SK-N-SH treated with all-trans-retinoic acid at 6 μM for 48 hours (cell line): ENCODE measurements around the gene NKX1-2.

Experiments
- ATAC-seq: fragments of 200-7000 bp; cut with Tn5 transposase; 3 replicates; pipeline ENCODE4 v1.9.1; 2020; ENCODE audit warnings: mild to moderate bottlenecking, moderate library complexity
- BACH2 ChIP-seq: fragments of 250-450 bp; sonication (Bioruptor Pico); IDR thresholded peaks from 2 replicates; pipeline ENCODE4 v1.9.0; 2021; ENCODE audit warnings: mild to moderate bottlenecking, borderline replicate concordance
- CSDC2 ChIP-seq: fragments of 250-450 bp; sonication (Bioruptor Pico); IDR thresholded peaks from 2 replicates; pipeline ENCODE4 v1.5.0; 2020; ENCODE audit warnings: mild to moderate bottlenecking, moderate library complexity
- ESRRG ChIP-seq: fragments of 250-450 bp; sonication (Bioruptor Pico); IDR thresholded peaks from 2 replicates; pipeline ENCODE4 v1.6.1; 2021; ENCODE audit warnings: mild to moderate bottlenecking
- GLIS3 ChIP-seq: fragments of 250-450 bp; sonication (Bioruptor Pico); IDR thresholded peaks from 2 replicates; pipeline ENCODE4 v1.5.0; 2020; ENCODE audit warnings: mild to moderate bottlenecking, moderate library complexity
- OSR1 ChIP-seq: fragments of 250-450 bp; sonication (Bioruptor Pico); IDR thresholded peaks from 2 replicates; pipeline ENCODE4 v1.8.0; 2022; ENCODE audit warnings: moderate library complexity, mild to moderate bottlenecking, inconsistent platforms
- PPARA ChIP-seq: fragments of 250-450 bp; sonication (Bioruptor Pico); IDR thresholded peaks from 2 replicates; pipeline ENCODE4 v1.5.0; 2020; ENCODE audit warnings: mild to moderate bottlenecking, borderline replicate concordance
- RARB ChIP-seq: fragments of 250-450 bp; sonication (Bioruptor Pico); IDR thresholded peaks from 2 replicates; pipeline ENCODE4 v1.8.0; 2021; ENCODE audit warnings: mild to moderate bottlenecking, moderate library complexity
- SNAI2 ChIP-seq: fragments of 250-450 bp; sonication (Bioruptor Pico); IDR thresholded peaks from 2 replicates; pipeline ENCODE4 v1.5.0; 2020; ENCODE audit warnings: mild to moderate bottlenecking, moderate library complexity
- TOX ChIP-seq: fragments of 250-450 bp; sonication (Bioruptor Pico); IDR thresholded peaks from 2 replicates; pipeline ENCODE4 v1.8.0; 2021; ENCODE audit warnings: mild to moderate bottlenecking, moderate library complexity, borderline replicate concordance
- ZC3H10 ChIP-seq: fragments of 250-450 bp; sonication (Bioruptor Pico); IDR thresholded peaks from 2 replicates; pipeline ENCODE4 v1.5.1; 2021; ENCODE audit warnings: mild to moderate bottlenecking, moderate library complexity
- ZFP3 ChIP-seq: fragments of 250-450 bp; sonication (Bioruptor Pico); IDR thresholded peaks from 2 replicates; pipeline ENCODE4 v1.5.0; 2020; ENCODE audit warnings: mild to moderate bottlenecking, moderate library complexity
- ZNF565 ChIP-seq: fragments of 450-650 bp; formaldehyde crosslinking; conservative IDR thresholded peaks from 2 replicates; pipeline ENCODE4 v1.5.0; 2020; ENCODE audit warnings: low read depth, mild to moderate bottlenecking, moderate library complexity
- ZNF70 ChIP-seq: fragments of 450-650 bp; formaldehyde crosslinking; IDR thresholded peaks from 2 replicates; pipeline ENCODE4 v1.5.0; 2020; ENCODE audit warnings: mild to moderate bottlenecking, moderate library complexity
- ZNF8 ChIP-seq: fragments of 450-650 bp; formaldehyde crosslinking; IDR thresholded peaks from 2 replicates; pipeline ENCODE4 v1.5.0; 2020; ENCODE audit warnings: mild to moderate bottlenecking, moderate library complexity
- TF ChIP-seq, protein P1 (sequence below): fragments of 250-450 bp; sonication (Bioruptor Pico); IDR thresholded peaks from 2 replicates; pipeline ENCODE4 v1.8.0; 2021; ENCODE audit warnings: low read depth, mild to moderate bottlenecking, moderate library complexity, borderline replicate concordance
- TF ChIP-seq, protein P2 (sequence below): fragments of 250-450 bp; sonication (Bioruptor Pico); IDR thresholded peaks from 2 replicates; pipeline ENCODE4 v1.5.0; 2020; ENCODE audit warnings: mild to moderate bottlenecking, moderate library complexity
- TF ChIP-seq, protein P3 (sequence below): fragments of 250-450 bp; sonication (Bioruptor Pico); IDR thresholded peaks from 2 replicates; pipeline ENCODE4 v1.8.0; 2020; ENCODE audit warnings: mild to moderate bottlenecking, moderate library complexity, borderline replicate concordance
- TF ChIP-seq, protein P4 (sequence below): fragments of 250-450 bp; sonication (Bioruptor Pico); IDR thresholded peaks from 2 replicates; pipeline ENCODE4 v1.5.1; 2020; ENCODE audit warnings: low read depth, mild to moderate bottlenecking, moderate library complexity

NKX1-2 gene

DNA sequence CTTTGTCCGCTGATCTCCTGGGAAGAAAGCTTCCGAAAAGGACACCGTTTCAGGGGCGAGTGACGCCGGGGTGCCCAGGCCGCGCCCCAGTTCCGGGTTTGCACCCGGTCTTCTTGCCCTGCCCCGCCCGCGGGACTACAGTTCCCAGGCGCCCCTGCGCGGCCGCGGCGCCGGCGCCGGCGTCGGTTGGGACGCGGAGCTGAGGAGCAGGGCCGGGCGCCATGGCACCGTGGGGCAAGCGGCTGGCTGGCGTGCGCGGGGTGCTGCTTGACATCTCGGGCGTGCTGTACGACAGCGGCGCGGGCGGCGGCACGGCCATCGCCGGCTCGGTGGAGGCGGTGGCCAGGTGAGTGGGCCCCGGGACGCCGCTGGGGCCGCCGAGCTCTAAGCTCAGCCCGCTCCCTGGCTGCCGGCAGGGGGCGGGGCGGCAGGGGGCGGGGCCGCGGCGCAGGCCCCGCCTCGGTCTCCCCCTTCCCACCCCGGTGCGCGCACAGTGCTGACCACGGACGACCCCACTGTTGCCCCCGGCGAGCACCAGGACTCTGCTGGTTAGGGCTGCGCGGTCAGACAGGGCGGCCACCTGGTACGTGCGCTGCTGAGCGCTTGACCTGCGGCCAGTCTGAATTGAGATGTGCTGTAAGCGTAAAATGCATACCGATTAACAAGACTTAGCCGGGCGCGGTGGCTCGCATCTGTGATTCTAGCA is 12.0 kb upstream of the NKX1-2 start, which contains the start of gene LHPP:
LHPP (plus strand) TSS at position 182 of the 706 bp plus-strand sequence; CDS start at position 222, 40 bp downstream.
- peak; percentile 99 for ATAC-seq
- TF ChIP-seq, protein P1, sequence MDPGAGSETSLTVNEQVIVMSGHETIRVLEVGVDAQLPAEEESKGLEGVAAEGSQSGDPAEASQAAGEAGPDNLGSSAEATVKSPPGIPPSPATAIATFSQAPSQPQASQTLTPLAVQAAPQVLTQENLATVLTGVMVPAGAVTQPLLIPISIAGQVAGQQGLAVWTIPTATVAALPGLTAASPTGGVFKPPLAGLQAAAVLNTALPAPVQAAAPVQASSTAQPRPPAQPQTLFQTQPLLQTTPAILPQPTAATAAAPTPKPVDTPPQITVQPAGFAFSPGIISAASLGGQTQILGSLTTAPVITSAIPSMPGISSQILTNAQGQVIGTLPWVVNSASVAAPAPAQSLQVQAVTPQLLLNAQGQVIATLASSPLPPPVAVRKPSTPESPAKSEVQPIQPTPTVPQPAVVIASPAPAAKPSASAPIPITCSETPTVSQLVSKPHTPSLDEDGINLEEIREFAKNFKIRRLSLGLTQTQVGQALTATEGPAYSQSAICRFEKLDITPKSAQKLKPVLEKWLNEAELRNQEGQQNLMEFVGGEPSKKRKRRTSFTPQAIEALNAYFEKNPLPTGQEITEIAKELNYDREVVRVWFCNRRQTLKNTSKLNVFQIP (CRISPR knock-in tag) = no peak
- TF ChIP-seq OSR1 (no peak), ZNF565 (CRISPR knock-in tag) (no peak), SNAI2 (no peak)
- TF ChIP-seq, protein P2, sequence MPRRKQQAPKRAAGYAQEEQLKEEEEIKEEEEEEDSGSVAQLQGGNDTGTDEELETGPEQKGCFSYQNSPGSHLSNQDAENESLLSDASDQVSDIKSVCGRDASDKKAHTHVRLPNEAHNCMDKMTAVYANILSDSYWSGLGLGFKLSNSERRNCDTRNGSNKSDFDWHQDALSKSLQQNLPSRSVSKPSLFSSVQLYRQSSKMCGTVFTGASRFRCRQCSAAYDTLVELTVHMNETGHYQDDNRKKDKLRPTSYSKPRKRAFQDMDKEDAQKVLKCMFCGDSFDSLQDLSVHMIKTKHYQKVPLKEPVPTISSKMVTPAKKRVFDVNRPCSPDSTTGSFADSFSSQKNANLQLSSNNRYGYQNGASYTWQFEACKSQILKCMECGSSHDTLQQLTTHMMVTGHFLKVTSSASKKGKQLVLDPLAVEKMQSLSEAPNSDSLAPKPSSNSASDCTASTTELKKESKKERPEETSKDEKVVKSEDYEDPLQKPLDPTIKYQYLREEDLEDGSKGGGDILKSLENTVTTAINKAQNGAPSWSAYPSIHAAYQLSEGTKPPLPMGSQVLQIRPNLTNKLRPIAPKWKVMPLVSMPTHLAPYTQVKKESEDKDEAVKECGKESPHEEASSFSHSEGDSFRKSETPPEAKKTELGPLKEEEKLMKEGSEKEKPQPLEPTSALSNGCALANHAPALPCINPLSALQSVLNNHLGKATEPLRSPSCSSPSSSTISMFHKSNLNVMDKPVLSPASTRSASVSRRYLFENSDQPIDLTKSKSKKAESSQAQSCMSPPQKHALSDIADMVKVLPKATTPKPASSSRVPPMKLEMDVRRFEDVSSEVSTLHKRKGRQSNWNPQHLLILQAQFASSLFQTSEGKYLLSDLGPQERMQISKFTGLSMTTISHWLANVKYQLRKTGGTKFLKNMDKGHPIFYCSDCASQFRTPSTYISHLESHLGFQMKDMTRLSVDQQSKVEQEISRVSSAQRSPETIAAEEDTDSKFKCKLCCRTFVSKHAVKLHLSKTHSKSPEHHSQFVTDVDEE = no peak

DNA sequence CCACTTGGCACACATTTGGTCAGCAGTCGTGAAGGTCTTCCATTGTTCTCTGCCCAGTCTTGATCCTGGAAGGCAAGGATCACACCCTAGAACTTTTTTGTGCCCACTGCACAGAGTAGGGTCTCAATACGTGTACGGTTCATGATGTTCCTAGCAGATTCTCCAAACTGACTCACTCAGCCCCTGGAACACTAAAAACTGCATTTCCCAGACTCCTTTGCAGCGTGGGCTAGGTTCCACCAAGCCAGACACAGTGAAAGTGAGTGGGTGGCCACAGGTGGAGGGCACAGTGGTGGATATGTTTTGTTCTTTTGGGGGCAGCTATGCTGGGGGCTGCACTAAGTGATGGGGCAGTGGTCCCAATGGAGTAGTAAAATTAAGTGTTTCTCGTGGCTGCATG is 10.3 kb upstream of the NKX1-2 start:
- TF ChIP-seq TOX (no peak), RARB (CRISPR knock-in tag) (no peak), ZFP3 (CRISPR knock-in tag) (no peak)
- no peak for ATAC-seq

DNA sequence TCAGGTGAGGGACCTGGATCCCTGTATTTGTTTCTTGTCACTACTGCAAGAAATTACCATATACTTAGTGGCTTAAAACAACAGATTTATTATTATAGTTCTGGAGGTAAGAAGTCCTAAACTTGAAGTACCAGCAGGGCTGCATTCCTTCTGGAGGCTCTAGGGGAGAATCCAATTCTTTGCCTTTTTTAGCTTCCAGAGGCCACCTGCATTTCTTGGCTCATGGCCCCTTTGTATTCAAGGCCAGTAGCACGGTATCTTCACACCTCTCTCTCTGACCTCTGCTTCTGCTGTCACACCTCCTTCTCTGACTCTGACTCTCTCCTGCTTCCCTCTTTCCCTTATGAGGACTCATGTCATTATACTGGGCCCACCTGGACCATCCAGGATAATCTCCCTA is 9.6 kb upstream of the NKX1-2 start:
- TF ChIP-seq, protein P2 = no peak
- TF ChIP-seq GLIS3 (CRISPR knock-in tag) (no peak), BACH2 (no peak), ZNF8 (no peak), ZNF70 (CRISPR knock-in tag) (no peak), ESRRG (CRISPR knock-in tag) (no peak), SNAI2 (no peak), CSDC2 (CRISPR knock-in tag) (no peak)
- TF ChIP-seq, protein P3, sequence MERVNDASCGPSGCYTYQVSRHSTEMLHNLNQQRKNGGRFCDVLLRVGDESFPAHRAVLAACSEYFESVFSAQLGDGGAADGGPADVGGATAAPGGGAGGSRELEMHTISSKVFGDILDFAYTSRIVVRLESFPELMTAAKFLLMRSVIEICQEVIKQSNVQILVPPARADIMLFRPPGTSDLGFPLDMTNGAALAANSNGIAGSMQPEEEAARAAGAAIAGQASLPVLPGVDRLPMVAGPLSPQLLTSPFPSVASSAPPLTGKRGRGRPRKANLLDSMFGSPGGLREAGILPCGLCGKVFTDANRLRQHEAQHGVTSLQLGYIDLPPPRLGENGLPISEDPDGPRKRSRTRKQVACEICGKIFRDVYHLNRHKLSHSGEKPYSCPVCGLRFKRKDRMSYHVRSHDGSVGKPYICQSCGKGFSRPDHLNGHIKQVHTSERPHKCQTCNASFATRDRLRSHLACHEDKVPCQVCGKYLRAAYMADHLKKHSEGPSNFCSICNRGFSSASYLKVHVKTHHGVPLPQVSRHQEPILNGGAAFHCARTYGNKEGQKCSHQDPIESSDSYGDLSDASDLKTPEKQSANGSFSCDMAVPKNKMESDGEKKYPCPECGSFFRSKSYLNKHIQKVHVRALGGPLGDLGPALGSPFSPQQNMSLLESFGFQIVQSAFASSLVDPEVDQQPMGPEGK = no peak
- TF ChIP-seq, protein P4, sequence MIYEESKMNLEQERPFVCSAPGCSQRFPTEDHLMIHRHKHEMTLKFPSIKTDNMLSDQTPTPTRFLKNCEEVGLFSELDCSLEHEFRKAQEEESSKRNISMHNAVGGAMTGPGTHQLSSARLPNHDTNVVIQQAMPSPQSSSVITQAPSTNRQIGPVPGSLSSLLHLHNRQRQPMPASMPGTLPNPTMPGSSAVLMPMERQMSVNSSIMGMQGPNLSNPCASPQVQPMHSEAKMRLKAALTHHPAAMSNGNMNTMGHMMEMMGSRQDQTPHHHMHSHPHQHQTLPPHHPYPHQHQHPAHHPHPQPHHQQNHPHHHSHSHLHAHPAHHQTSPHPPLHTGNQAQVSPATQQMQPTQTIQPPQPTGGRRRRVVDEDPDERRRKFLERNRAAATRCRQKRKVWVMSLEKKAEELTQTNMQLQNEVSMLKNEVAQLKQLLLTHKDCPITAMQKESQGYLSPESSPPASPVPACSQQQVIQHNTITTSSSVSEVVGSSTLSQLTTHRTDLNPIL (CRISPR knock-in tag) = no peak
- ATAC-seq = no peak

DNA sequence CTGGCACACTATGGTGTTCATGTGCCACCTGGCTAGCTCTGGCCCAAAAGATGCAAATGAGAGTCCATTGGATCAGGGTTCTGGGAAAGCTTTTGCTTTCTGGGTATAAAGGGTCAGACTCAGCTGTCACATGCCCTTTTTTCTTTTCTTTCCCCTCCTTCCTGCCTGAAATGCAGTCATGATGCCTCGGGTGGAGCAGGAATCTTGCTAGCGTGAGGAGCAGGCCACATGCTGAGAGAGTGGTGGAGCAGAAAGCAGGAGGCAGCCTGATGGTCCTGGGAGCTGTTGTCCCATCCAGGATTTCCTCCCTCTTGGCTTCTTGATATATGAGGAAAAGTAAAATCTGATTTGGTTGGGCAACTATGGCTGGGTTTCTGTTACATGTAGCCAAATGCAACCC is 9.1 kb upstream of the NKX1-2 start:
- TF ChIP-seq PPARA (CRISPR knock-in tag) = no peak
- TF ChIP-seq ZNF8 = no peak
- TF ChIP-seq ZC3H10 (CRISPR knock-in tag) = no peak
- no peak for TF ChIP-seq ZFP3 (CRISPR knock-in tag)
- no peak for TF ChIP-seq SNAI2
- no peak for TF ChIP-seq GLIS3 (CRISPR knock-in tag)
- TF ChIP-seq BACH2 = no peak
- no peak for ATAC-seq
